Measurements from ENCODE around the gene CALHM3.

DNA sequence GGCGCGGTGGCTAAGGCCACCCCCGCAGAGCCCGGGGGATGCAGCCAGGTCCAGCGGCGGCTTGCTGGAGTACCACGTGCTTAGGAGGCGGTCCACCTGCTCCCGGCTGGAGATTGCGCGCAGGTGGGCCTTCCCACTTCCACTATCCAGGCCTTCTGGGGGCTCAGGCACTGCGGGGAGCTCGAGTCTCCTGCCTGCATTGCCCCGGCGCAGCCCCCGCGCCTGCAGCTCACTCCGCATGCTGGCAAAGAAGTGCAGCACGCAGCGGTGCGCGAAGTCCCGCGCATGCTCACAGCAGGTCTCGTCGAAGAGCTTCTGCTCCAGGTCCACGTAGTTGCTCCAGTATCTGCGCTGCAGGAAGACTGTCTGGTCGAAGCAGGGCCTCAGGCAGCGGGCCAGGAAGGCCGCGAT, 5.8 kb downstream of the CALHM3 start:
- TF ChIP-seq POLR2A (IDR thresholded peaks at IDR 0.05; ENCODE audit: low read length) (no peak), GATA1 (IDR thresholded peaks at IDR 0.05; ENCODE audit: low read depth, low read length) (no peak)
